GM19240 (cell line): ENCODE data around the gene SCGB1A1.

Experiments used
- DNase-seq: peaks from one replicate; pipeline ENCODE4 v3.0.0; 2011; ENCODE audit warnings: low spot score; ENCODE audit not compliant: insufficient read length

SCGB1A1 gene

GRCh38 chr11:62420882-62421281 is 2.0 kb downstream of the SCGB1A1 start:
- DNase-seq, result no peak

GRCh38 chr11:62421996-62422395 is 3.2 kb downstream of the SCGB1A1 start:
- DNase-seq, result no peak

- DNase-seq, result no peak
Observed at GRCh38 chr11:62423012-62423411, 4.2 kb downstream of the SCGB1A1 start.

GRCh38 chr11:62427630-62428233 is 8.9 kb downstream of the SCGB1A1 start:
- no peak for DNase-seq

GRCh38 chr11:62428871-62429560 is 10.2 kb downstream of the SCGB1A1 start:
- no peak for DNase-seq

GRCh38 chr11:62430425-62430824 is 11.6 kb downstream of the SCGB1A1 start:
- DNase-seq, result no peak

GRCh38 chr11:62431171-62431901 is 12.5 kb downstream of the SCGB1A1 start:
- no peak for DNase-seq

- DNase-seq, result no peak
Observed at GRCh38 chr11:62432695-62433094, 13.9 kb downstream of the SCGB1A1 start.

GRCh38 chr11:62433141-62433903 is 14.5 kb downstream of the SCGB1A1 start:
- no peak for DNase-seq

GRCh38 chr11:62433904-62434276 is 15.1 kb downstream of the SCGB1A1 start:
- no peak for DNase-seq

- DNase-seq, result no peak
Observed at GRCh38 chr11:62435846-62436660, 17.2 kb downstream of the SCGB1A1 start.

- DNase-seq, result no peak
Observed at GRCh38 chr11:62437616-62438015, 18.8 kb downstream of the SCGB1A1 start.

- DNase-seq, result no peak
Observed at GRCh38 chr11:62438641-62439040, 19.8 kb downstream of the SCGB1A1 start.

- no peak for DNase-seq
Observed at GRCh38 chr11:62439785-62440602, 21.2 kb downstream of the SCGB1A1 start.

GRCh38 chr11:62443390-62444235 is 24.8 kb downstream of the SCGB1A1 start:
- DNase-seq, result no peak

GRCh38 chr11:62444236-62444833 is 25.5 kb downstream of the SCGB1A1 start:
- DNase-seq, result peak; percentile 23

GRCh38 chr11:62444835-62445234 is 26.0 kb downstream of the SCGB1A1 start:
- no peak for DNase-seq

- DNase-seq, result no peak
Observed at GRCh38 chr11:62445314-62445740, 26.5 kb downstream of the SCGB1A1 start.

- no peak for DNase-seq
Observed at GRCh38 chr11:62446091-62446490, 27.3 kb downstream of the SCGB1A1 start.
